K562 (cell line): ENCODE results near the gene CTSD.

Experiments
- CTCF ChIP-seq, 3 experiments: IDR thresholded peaks in 2 of 3; conservative IDR thresholded peaks in 1 of 3; 2 replicates each; pipeline ENCODE4 v1.5.1; 2011 to 2012; ENCODE audit warnings: low read length in 3 of 3, mild to moderate bottlenecking in 3 of 3, control low read depth in 2 of 3, improper control_type of control experiment in 1 of 3, inconsistent platforms in 1 of 3, low read depth in 1 of 3, mixed read lengths in 1 of 3, moderate library complexity in 1 of 3; ENCODE audit not compliant: insufficient read depth in 2 of 3
- NR3C1 ChIP-seq: sonication (generic); formaldehyde crosslinking; IDR thresholded peaks from 2 replicates; pipeline ENCODE4 v1.8.1; 2022; ENCODE audit warnings: missing genetic modification reagents
- XRCC5 ChIP-seq: fragments of 200-400 bp; formaldehyde crosslinking; IDR thresholded peaks from 2 replicates; pipeline ENCODE4 v1.6.1; 2017; ENCODE audit warnings: low read depth, mild to moderate bottlenecking, low read length
- TF ChIP-seq, protein P1 (sequence below): fragments of 250-450 bp; sonication (Bioruptor Pico); IDR thresholded peaks from 2 replicates; pipeline ENCODE4 v1.4.0; 2020; ENCODE audit warnings: borderline replicate concordance
- TF ChIP-seq, protein P2 (sequence below), 2 experiments: IDR thresholded peaks in 1 of 2; conservative IDR thresholded peaks in 1 of 2; 2 replicates each; pipeline ENCODE4 v1.6.1; 2016; ENCODE audit warnings: low read depth in 2 of 2, mild to moderate bottlenecking in 1 of 2, missing compliant biosample characterization in 1 of 2, missing genetic modification characterization in 1 of 2, moderate library complexity in 1 of 2

- TF ChIP-seq, protein P1, sequence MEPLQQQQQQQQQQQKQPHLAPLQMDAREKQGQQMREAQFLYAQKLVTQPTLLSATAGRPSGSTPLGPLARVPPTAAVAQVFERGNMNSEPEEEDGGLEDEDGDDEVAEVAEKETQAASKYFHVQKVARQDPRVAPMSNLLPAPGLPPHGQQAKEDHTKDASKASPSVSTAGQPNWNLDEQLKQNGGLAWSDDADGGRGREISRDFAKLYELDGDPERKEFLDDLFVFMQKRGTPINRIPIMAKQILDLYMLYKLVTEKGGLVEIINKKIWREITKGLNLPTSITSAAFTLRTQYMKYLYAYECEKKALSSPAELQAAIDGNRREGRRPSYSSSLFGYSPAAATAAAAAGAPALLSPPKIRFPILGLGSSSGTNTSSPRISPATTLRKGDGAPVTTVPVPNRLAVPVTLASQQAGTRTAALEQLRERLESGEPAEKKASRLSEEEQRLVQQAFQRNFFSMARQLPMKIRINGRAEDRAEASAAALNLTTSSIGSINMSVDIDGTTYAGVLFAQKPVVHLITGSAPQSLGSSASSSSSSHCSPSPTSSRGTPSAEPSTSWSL = no peak
- TF ChIP-seq CTCF (IDR thresholded peaks at IDR 0.05 in 2 of 3, conservative IDR thresholded peaks at IDR 0.05 in 1 of 3; ENCODE audit: insufficient read depth in 2 of 3, low read depth in 1 of 3, low read length in 3 of 3) = peak in 1 of 3 experiments; percentile 38; a peak in 2 of 6 replicates
- TF ChIP-seq, protein P2, sequence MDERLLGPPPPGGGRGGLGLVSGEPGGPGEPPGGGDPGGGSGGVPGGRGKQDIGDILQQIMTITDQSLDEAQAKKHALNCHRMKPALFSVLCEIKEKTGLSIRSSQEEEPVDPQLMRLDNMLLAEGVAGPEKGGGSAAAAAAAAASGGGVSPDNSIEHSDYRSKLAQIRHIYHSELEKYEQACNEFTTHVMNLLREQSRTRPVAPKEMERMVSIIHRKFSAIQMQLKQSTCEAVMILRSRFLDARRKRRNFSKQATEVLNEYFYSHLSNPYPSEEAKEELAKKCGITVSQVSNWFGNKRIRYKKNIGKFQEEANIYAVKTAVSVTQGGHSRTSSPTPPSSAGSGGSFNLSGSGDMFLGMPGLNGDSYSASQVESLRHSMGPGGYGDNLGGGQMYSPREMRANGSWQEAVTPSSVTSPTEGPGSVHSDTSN (CRISPR knock-in tag; IDR thresholded peaks at IDR 0.05; ENCODE audit: low read depth) = no peak
- TF ChIP-seq, protein P2 (tag; conservative IDR thresholded peaks at IDR 0.05; ENCODE audit: low read depth) = no peak
- TF ChIP-seq XRCC5 = no peak
- TF ChIP-seq NR3C1 (CRISPR knock-in tag) = no peak
Observed at GRCh38 chr11:1784761-1785650, 21.3 kb upstream of the CTSD start.
